ENCODE data around the gene TUT7.

DNA sequence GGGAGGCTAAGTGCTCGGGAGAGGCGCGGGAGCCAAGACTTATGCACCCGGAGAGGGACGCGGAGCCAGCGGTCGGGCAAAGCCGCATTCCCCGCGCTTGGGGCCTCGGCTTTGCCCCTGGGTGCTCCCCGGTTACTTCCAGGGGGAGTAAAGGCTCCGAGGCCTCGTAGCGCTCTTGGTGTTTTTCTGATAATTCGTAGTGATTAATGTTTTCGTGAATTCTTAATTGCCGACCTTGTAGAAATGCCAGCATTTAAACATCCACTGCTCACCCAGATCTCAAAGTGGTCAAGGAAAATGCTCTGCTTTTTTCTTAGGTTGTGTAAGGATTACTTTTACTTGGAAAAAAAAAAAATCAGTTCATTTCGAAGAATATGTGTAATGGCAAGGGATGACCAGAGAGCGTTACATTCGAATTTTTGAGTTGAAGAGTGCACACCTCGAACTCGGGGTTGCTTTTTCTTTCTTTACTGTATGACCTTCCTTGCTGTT lies 654 bp upstream of the TUT7 start:
- TF ChIP-seq ZNF274 (IDR thresholded peaks at IDR 0.05; ENCODE audit: low read depth, low read length), result no peak
- TF ChIP-seq YY1 (IDR thresholded peaks at IDR 0.05; ENCODE audit: insufficient read depth, insufficient read length), result no peak
- no peak for TF ChIP-seq SUZ12 (IDR thresholded peaks at IDR 0.05; ENCODE audit: extremely low read depth, insufficient read depth, insufficient read length)
